Cerebellar cortex (tissue), 1 donor: ENCODE measurements around the gene RGMA.
"Not testable (repeated sequence)": the region's sequence is repeated elsewhere in the genome, so short reads cannot be mapped to it uniquely, and the experiment has no call there.

Experiments
- DNase-seq: peaks from one replicate; pipeline ENCODE4 v3.0.0-alpha.2; 2015; ENCODE audit warnings: low spot score

RGMA gene

GRCh38 chr15:93048426-93048721 is 40.6 kb downstream of the RGMA start:
- DNase-seq, result no peak

DNA sequence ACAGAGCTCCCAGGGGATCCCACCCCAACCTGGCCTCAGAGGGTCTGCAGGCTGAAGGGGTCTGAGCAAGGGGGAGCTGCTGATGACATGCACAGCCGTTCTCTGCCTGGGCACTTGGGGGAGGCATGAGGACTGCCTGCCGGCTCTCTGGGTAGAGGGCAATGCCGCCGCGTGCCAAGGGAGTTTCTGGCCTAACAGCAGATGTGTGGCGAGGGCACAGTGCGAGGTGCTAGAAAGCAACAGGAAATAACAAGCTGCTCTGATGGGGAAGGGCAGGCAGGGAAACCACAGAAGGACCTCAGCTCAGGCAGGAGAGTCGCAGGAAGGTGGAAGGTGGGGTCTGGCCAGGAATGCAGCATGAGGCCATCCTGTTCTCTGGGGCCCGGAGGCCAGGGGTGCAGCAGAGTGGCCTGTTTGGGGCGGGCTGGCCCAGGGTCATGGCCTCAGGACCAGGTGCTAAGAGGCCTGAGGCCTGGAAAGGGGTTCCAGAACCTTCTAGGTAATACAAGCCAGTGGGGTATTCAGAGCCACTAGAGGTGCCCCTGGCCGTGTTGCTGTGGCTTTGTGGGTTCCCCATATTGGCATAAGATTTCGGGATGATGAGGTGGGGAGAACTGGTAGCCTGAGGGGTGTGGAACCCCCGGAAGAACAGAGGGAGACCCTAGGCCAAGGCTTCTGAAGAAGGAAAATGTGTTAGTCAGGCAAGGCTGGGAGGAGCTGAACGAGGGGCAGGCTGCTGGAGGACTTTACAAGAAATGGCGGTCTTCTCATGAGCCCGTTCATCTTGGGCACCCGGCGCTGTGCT is 41.2 kb downstream of the RGMA start:
- DNase-seq, result no peak

DNA sequence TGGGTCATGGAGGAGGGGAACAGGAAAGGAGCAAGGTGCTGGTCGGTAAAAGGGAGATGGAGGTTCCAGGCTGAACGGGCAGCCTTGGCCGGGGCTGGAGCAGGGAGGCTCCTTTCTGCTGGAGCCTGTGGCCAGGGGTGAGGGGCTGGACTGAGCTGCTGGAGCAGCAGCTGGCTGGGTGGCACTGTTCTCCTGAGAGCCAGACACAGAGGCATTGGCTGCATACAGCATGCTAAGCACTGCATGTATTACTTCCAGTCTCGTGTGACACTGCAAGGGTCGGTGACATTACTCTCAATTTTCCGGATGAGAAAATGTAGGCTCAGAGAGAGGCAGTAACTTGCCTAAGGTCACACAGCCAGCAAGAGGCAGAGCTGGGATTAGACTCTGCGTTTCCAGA is 42.3 kb downstream of the RGMA start:
- DNase-seq, result no peak

- no peak for DNase-seq
Measured at GRCh38 chr15:93046120-93046519, 42.9 kb downstream of the RGMA start.

- no peak for DNase-seq
Measured at GRCh38 chr15:93045191-93045785, 43.7 kb downstream of the RGMA start.

DNA sequence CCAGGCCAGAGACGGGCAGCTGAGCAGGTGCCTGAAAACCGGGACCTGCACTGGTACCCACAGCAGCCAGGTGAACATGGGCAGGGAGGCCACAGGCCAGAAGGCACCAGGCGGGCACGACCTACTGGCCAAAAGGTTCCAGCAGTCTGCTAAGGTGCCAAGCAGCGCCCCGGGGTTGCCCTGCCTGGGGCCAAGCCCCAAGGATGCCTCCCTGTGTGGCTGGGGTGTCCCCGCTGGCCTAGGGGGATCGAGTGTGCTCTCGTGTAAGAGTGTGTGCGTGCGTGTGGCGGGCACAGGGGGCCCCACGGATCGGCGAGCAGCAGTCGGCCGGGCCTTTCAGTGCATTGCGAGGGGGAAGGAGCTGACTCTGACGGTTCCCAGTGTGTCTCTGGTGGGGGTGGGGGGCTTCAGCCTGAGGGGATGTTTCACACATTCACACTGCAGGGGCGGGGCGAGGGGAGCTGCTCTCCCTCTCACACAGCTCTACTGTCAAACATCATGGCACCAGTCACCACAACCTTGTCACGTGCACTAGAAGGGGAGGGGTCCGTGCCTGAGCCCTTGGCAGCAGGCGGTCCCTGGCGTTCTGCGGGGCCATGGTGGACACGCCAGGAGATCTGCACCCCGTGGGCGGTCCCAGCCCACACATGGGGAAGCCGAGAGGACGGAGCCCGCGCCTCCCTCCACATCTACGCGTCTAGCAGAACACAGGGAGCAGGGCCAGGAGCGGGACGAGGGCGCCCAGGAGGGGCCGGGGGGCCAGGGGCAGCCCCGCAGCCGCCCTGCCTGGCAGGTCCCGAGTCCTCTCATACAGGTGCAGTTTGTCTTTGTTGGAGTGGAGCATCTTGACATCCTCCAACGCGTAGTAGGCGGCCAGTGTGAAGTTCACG is 44.5 kb downstream of the RGMA start:
- DNase-seq, result no peak

DNA sequence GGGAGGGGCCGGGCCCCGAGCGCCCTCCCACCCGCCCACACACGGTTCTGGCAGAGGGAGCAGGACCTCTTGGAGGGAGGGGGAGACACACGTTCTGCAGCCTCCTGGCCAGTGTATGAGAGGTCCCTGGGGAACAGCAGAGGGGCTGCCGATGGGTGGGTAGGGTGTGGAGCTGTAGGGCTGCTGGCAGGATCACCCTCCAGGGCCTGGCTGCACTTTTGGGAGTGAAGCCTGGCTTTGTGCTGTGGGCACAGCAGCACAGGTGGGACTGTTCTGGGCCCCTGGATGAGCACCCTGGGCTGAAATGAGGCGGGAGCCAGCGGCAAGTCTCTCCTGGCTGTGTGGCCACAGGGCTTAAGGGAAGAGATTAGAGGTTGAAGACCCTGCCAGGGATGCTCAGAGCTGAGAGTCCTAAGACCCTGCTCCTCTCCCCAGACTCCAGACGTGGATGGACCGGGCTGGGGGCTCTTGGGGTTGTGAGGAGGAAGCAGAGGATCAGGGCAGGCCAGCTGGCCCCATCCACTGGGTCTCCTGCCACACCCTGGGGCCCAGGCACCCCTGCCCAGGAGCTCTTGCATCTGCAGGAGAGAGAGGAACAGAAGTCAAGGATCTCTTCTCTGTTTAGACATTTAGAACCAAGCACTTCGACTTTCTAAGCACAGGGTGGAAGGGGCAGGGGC is 45.2 kb downstream of the RGMA start:
- DNase-seq, result no peak

- DNase-seq, result no peak
Measured at GRCh38 chr15:93042691-93043378, 46.2 kb downstream of the RGMA start.

GRCh38 chr15:93042211-93042610 is 46.8 kb downstream of the RGMA start:
- DNase-seq, result no peak

DNA sequence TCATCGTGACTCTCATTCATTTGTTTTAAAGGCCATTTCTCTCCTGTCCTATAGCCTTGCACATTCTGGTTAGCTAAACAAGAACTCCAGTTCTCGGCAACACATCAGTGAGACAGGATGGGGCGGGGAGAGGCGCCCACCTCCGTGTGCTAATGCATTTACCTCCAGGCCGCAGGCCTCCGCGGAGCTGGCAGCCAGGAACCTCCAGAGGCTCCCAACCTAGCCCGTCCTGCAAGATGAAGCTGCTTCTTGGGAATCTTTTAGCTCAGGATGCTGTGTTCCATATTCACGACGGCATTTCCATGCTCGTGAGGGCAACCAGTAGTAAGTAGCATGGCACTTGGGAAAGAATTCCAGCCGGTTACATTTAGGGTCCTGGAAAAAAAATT is 47.9 kb downstream of the RGMA start:
- DNase-seq, result no peak

DNA sequence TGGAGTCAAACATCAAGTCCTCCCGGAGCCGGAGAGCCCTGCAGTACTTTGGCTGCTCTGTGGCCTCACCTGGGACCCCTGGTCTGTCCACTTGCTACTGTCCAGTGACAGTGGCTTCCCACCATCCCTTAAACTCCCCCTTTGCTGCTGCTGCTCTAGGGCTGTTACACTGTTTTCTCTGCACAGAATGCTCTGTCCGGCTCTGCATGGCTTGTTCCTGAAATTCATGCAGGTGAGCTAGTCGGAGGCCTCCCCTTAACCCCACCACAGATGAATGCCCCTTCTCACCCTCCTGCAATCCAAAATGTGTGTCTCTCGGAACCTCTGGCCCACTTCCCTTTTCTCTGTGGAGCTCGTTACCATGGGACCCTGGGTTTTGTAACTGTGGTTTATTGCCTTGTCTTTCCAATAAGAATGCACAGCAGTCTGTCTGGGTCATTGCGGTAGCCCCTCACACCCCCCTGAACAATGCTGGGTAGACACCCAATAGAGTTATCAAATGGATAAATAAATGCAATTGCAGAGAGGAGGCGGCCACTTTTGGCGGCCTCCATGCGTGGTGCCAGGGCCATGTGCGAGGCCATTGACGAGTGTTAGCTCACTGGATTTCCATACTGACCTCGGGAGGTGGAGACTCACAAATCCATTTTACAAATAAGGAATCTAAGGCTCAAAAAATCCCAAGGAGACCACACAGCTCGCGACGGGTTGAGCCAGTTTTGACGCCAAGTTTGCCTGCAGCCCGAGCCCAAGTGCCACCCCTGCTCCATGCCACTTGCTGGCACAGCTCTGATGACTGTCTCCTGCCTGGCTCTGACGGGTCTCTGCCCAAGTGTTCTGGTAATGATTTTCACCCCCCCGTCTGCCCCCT is 48.5 kb downstream of the RGMA start:
- no peak for DNase-seq

DNA sequence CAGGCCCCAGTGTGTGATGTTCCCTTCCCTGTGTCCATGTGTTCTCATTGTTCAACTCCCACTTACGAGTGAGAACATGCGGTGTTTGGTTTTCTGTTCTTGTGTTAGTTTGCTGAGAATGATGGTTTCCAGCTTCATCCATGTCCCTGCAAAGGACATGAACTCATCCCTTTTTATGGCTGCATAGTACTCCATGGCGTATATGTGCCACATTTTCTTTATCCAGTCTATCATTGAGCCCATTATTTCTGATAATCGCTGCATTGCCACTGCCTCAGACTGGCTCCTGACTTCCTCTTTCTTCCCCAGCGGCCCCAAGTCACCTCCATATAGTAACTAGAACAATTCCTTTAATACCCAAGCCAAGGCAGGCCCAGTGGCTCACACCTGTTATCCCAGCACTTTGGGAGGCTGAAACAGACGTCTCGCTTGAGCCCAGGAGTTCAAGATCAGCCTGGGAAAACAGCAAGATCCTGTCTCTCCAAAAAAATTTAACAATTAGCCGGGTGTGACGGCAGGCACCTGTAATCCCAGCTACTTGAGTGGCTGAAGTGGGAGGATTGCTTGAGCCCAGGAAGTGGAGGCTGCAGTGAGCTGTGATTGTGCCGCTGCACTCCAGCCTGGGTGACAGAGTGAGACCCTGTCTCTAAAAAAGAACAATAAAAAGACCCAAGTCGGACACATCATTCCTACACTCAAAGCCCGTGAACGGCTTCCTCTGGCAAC is 49.3 kb downstream of the RGMA start:
- not testable (repeated sequence) for DNase-seq

DNA sequence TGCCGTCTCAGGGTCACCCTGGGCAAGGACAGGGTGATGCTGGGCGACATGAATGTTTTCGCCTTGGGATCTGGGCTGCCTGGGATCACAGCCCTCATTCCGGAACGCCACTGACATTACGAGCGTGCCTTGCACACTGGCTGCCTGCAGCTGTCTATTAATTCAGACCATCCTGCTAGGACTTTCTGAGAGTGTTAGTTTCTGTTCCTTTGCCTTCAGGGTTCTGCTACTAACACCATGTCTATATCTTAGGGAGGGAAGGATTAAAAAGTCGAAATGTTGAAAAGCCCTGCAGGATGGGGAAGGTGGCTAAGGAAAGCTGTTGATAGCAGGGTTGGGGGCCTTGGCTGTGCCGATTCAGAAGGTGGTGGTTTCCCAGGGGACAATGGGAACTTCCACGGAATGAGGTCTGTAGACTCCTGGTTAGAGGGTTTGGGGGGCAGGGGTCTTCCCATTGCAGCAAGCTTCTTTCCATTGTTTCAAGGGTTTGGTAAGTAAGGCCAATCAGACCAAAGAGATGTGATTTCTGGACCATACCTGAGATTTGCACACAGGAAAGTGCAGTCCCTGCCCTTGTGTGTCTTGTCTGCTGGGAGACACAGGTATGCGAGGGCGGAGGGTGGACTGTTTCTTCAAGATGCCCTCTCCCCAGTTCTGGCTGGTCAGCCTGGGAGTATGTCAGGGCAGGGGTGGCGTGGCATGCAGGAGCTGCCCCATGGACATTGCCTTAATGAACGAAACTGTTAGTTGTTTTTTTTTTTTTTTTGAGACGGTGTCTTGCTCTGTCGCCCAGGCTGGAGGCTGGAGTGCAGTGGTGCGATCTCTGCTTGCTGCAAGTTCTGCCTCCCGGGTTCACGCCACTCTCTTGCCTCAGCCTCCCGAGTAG is 50.9 kb downstream of the RGMA start:
- no peak for DNase-seq

DNA sequence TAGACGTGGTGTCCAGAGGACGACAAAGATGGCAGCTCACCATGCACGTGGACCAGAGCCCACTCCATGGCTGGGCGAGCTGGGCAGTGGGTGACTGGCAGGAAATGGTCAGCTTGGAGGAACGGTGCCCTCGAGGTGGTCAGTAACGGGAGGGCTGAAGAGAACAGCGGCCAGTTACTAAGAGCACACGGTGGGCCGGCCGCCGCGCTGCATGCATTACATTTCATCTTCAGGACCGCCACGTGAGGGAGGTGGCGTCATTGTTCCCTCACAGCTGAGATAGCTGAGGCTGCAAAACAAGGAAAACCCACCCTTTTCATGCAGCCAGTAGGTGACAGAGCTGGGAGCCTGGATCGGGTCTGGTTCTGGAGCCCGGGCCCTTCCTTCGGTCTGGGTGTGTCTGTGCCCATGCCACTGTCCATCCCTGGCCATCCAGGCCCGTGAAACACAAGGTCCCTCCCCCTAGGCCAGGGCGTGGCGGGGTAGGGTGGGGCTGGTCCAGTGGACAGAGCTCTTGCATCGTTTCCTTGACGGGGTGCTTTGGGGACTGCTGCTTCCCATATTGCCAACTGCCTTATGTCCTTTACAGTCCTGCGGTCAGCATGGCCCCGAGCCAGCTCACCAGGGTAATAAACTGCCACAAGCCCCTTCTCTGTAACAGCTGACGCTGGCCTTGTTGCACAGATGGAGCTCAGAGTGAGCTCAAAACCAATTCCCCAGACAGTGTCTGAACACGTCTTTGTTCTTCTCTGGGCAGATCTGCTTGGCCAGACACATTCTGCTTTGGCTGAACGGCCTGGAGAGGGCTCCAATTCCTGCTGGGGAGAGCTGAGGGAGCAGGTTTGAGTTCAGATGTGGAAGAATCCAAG is 51.8 kb downstream of the RGMA start:
- peak; percentile 58 for DNase-seq

- peak; percentile 21 for DNase-seq
Measured at GRCh38 chr15:93035953-93036810, 52.8 kb downstream of the RGMA start.

DNA sequence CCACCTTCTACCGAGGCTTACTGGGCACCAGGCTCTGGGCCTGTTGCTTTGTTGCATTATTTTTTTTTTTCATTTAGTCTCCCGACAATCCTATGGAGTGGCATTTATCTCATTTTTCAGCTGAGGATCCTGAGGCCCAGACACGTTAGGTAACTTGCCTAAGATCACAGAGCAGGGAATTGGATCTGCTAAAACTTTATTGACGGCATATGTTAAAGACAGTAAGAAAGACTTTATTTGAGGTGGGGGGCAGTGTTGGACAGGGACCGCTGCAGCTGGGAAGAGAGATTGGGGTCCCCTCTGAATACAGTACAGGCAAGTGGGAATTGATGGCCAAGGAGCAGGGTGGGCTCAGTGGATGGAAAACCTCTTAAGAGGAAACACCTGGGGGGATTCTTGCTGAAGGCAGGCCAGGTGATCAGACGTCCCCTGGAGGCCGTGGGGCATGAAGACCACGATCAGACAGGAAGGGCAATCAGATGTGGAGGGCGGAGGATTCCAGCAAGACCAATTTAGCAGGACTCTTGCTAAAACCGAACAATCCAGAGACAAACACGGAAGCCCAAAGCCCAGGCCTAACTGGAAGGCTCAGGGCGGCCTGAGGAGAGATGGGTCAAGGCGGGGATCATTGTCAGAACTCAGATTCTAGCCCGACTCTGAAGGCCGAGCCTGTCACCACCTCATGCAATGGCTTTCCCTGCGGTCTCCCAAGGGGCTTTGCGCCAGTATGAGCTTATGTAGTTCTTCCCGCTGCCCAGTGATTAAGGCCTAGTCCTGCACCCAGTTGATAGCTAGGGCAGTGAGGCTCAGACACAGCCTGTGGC is 53.7 kb downstream of the RGMA start:
- no peak for DNase-seq
